ENCODE results near the gene SLC40A1.

Gene SLC40A1

DNA sequence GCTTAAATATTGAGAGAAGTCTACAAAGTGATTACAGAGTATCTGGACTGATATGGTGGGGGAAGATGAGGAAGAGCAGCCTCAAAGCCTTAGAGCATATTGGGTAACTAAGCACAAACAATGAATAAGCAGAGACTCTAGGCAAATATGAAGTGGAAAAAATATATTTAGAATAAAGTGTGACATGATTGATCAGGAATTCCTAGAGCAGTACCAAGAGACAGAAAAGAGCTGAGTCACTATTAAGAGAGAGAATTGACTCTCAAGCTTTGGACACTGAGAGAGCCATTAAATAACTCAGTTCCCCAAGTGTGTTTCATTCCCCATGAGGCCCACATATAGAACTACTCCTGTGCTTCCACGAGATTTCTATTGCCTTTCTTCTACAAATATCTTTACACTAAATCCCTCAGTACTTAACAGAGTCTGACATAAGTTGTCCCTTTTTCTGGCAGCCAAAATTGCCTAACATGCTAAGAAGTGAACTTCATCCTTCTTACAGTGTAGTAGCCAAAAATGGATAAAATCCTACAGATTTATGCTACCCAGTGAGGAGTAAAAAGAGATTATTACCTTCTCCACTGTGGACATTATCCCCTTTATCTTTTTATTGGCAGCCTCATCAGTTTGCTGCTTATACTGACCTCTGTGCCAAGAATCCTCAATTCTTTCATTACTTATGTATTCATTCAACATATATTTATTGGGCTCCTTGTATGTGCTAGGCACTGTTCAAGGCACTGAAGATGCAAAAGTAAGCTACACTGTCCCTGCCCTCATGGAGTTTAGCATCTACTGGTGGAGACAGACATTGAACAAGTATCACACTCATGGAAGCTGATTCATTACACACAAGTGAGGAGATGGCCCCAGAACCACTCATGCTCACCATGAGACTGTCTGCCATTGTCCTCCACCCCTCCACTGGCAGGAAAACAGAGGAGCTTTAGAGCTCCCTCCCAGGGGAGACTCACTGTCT, 45.4 kb downstream of the SLC40A1 start:
- DNase-seq, result no peak

DNA sequence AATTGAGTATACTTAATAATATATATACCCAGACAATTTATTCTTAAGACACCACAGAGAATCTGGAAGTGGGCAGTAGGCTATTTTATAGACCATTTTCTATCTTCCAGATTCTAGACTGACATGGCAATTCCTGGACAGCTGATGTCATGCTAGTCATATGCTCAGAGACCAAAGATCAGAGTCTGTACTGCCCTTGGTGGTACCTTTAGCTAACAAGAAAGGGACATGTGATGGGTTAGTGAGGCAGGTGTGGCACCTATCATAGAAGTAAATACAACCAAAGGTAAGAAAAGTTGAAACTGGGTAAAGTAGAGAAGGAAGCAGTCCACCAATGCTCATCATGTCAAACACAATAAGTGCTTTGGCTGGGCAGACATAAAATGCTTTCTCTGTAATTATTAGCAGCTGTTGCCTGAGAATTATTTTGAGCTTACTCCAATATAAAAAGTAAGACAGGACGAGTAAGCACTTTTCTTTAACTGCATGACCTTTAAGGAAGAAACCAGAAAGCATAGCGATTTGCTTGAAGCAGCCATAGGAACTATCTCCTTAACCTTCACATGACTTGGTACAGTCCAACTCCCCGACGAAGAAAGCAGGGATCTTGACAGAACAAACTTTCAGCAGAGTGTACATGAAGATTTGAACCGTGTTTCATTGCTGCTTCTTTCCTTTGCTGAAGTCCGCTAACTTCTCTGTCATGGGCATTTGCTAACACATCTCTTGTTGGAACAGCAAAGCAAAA, 47.1 kb downstream of the SLC40A1 start:
- DNase-seq, result no peak

- DNase-seq, result no peak
Observed at GRCh38 chr2:189530965-189531637, 49.5 kb downstream of the SLC40A1 start.

DNA sequence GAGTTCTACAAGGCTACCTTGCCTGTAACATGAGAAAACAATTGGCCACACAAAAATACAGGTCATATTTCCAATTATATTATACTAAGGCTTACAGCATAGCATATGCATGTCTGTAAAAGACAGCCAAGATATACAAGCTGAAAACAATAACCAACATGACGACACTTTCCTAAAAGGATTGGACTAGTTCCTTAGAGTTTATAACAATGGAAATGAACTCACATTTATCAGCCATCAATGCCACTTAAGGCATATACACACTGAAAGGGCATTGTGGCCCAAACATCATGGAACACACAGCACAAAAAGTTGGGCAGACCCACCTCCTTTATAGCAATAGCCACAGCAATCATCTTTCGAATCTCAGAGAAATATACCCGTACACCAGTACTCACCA, 52.0 kb downstream of the SLC40A1 start:
- DNase-seq, result no peak

GRCh38 chr2:189527812-189528592, 52.6 kb downstream of the SLC40A1 start:
- no peak for DNase-seq

- no peak for DNase-seq
Observed at GRCh38 chr2:189527041-189527750, 53.4 kb downstream of the SLC40A1 start.

- DNase-seq, result no peak
Observed at GRCh38 chr2:189526241-189526640, 54.3 kb downstream of the SLC40A1 start.

GRCh38 chr2:189524746-189525145, 55.8 kb downstream of the SLC40A1 start:
- no peak for DNase-seq

GRCh38 chr2:189522435-189523151, 58.0 kb downstream of the SLC40A1 start:
- no peak for DNase-seq

GRCh38 chr2:189521699-189522434, 58.7 kb downstream of the SLC40A1 start:
- no peak for DNase-seq

- DNase-seq, result no peak
Observed at GRCh38 chr2:189519631-189520387, 60.8 kb downstream of the SLC40A1 start.

GRCh38 chr2:189517847-189518535, 62.6 kb downstream of the SLC40A1 start:
- DNase-seq, result no peak

GRCh38 chr2:189516546-189516945, 64.0 kb downstream of the SLC40A1 start:
- DNase-seq, result no peak

DNA sequence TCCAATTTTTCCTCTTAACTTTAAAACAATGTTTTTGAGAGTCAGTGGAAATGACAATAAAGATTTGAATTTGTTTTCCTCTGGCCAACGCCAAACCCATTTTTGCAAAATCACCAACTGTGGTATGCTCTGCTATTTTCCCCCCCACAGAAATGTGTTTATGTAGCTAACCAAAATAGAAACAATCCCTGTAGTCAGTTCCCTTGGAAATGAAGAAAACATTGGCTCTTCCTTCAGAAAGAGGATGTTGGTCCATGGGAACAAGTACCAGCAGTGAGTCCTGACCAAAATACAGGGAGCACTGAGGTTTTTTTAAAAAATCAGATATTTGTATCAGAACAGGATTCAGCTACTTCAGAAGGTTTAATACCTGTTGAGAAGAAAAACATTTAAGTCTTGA, 65.3 kb downstream of the SLC40A1 start:
- DNase-seq, result no peak

DNA sequence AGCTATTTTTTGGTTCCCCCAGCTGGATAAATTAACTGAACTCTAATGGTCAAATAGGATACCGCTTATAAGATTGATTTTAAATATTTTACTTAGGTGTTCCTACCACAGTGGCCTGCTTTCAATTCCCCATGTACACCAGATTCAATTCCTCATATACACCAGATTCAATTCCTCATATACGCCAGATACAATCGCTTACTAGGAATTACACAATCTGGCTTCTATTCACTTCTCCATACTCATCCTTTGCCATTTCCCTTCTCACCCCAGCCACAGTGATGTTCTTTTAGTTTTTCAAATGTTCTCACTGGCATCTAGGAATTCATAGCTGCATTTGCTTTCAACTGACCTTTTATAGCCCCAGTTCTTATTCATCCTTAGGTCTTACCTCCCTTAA, 66.5 kb downstream of the SLC40A1 start:
- no peak for DNase-seq

DNA sequence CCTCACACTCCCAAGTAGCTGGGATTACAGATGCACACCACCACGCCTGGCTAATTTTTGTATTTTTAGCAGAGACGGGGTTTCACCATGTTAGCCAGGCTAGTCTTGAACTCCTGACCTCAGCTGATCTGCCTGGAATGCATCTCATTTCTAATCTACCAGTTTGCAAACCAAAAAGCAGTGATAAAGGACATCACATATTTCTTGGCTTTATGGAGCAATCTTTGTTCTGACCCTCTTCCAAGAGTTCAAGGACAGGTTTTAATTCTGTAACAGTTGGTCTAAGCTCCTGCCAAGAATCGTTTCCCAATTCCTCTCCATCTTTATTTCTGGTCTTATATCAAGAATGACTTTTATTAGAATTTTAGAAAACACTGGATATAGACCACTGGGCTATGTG, 67.7 kb downstream of the SLC40A1 start:
- no peak for DNase-seq

GRCh38 chr2:189511960-189512319, 68.6 kb downstream of the SLC40A1 start:
- DNase-seq, result no peak

- DNase-seq, result no peak
Observed at GRCh38 chr2:189511210-189511959, 69.2 kb downstream of the SLC40A1 start.

Data from DMS 273 treated with DMSO at 0.1 percent for 48 hours (cell line).